ENCODE measurements around the gene PFKFB3. TPM values are rescaled to one million over a fixed set of nuclear protein-coding genes. Genes with fewer than 3 reads are reported as not detected.

Gene PFKFB3
- total RNA-seq, 6 donors from 2014 or later, result 48.2 to 236 (median 83.5) TPM

DNA sequence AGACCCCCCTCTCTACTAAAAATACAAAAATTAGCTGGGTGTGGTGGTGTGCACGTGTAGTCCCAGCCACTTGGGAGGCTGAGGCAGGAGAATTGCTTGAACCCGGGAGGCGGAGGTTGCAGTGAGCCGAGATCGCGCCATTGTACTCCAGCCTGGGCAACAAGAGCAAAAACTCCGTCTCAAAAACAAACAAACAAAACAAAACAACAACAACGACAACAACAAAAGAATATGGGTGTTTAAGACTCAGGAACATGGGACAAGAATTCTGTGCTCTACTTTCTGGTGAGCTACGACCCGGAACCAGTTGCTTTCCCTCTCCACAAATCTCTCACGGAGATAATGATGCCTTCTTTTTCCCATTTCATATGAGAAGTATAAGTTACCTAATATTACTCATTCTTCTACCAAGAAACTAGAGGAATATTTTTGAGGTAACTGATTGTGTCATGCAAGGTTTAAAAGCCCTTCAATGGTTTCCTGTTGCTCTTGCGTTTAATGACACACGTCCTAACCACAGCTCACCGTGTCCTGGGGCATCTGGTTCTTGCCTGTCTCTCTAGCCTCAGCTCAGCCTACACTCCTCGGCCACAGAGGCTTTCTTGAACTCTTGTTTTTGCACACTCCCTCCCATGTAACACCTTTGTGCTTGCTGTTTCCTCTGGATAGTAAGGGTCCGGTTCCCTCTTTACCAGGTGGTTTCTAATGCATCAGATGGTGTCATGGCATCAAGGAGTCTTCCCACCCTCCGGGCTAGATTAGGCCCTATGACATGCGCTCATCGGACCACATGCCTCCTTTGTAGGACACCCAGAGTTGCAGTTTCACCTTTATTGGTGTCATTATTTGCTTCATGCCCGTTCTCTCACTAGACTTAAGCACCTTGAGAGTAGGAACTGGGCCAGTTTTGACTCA is 67.5 kb downstream of the PFKFB3 start:
- Histone ChIP-seq H3K9me3 (no peaks in the 10 kb centered on the region), H3K27me3 (no peaks in the 10 kb centered on the region), H3K27ac (peak overlapping the region; percentile 77 to 90 (median 82)), H3K36me3 (no peaks in the 10 kb centered on the region), H3K4me3 (no peak overlapping the region), H3K4me1 (peaks cover 14 to 66% (median 36%) of the 10 kb centered on the region in 4 donors)
- DNase-seq (peak in 1 of 2 donors; percentile 85), ATAC-seq (ENCODE audit: low FRiP score in 2 of 2) (peak in 1 of 2 donors; percentile 51)
- 81% methylated on average over 20 of the region's 20 CpGs for WGBS, 2 donors
- TF ChIP-seq EP300 (IDR thresholded peaks at IDR 0.05) (peak in 2 of 4 donors; percentile 82 to 89), POLR2AphosphoS5 (IDR thresholded peaks at IDR 0.05) (peak; percentile 23 to 68), POLR2A (IDR thresholded peaks at IDR 0.05) (peak in 1 of 4 donors; percentile 29)
- TF ChIP-seq, protein P1, sequence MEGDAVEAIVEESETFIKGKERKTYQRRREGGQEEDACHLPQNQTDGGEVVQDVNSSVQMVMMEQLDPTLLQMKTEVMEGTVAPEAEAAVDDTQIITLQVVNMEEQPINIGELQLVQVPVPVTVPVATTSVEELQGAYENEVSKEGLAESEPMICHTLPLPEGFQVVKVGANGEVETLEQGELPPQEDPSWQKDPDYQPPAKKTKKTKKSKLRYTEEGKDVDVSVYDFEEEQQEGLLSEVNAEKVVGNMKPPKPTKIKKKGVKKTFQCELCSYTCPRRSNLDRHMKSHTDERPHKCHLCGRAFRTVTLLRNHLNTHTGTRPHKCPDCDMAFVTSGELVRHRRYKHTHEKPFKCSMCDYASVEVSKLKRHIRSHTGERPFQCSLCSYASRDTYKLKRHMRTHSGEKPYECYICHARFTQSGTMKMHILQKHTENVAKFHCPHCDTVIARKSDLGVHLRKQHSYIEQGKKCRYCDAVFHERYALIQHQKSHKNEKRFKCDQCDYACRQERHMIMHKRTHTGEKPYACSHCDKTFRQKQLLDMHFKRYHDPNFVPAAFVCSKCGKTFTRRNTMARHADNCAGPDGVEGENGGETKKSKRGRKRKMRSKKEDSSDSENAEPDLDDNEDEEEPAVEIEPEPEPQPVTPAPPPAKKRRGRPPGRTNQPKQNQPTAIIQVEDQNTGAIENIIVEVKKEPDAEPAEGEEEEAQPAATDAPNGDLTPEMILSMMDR (IDR thresholded peaks at IDR 0.05), result no peak

DNA sequence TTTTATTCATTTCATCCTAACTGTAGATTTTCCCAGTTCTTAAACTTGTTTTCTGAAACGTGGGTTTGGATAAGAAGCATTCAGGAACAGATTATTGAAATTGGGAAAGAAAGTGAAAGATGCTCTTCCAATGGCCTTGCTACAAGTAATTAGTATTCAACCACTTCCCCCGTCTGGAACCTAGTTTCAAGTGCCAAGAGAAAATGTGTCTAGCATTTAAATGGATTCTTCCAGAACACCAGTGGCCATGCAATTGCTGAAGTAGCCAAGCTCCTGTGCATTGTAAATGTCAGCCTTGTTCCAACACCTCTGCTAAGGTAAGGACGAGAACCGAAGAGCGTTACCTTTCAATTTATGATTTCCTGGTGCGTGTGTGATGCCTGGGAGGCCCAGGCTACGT is 68.2 kb downstream of the PFKFB3 start:
- ATAC-seq (ENCODE audit: low FRiP score in 2 of 2) (no peak), DNase-seq (no peak)
- Histone ChIP-seq H3K4me3 (no peak overlapping the region), H3K4me1 (peaks cover 21 to 73% (median 42%) of the 10 kb centered on the region in 4 donors), H3K36me3 (no peaks in the 10 kb centered on the region), H3K27me3 (no peaks in the 10 kb centered on the region), H3K27ac (peak overlapping the region; percentile 77 to 90 (median 82)), H3K9me3 (no peaks in the 10 kb centered on the region)
- 65 to 75% methylated on average over 7 of the region's 7 CpGs for WGBS, 2 donors
- TF ChIP-seq, protein P1 (IDR thresholded peaks at IDR 0.05), result no peak
- no peak for TF ChIP-seq EP300 (IDR thresholded peaks at IDR 0.05)
- TF ChIP-seq POLR2A (IDR thresholded peaks at IDR 0.05), result no peak
- no peak for TF ChIP-seq POLR2AphosphoS5 (IDR thresholded peaks at IDR 0.05)

DNA sequence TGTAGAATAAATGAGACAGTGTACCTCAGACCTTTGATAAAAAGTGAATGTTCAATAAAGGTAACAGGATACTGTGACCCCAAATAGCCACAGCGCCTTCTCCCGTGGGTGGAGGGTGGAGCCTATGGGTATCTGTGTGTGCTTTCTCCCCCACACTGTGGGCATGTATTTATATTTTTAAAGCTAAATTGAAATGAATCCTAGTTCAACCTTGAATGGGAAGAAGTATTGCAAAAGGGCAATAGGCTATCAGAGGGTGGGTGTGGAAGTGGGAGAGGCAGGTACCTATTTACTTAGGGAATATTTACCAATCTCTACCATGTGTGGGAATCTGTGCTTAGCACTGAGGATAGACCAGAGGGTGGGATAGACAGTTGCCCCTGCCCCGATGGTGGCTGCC is 68.9 kb downstream of the PFKFB3 start:
- Histone ChIP-seq H3K27ac (peak overlapping the region; percentile 77 to 90 (median 82)), H3K4me3 (no peak overlapping the region), H3K36me3 (no peaks in the 10 kb centered on the region), H3K4me1 (peaks cover 23 to 78% (median 45%) of the 10 kb centered on the region in 4 donors), H3K9me3 (no peaks in the 10 kb centered on the region), H3K27me3 (no peaks in the 10 kb centered on the region)
- ATAC-seq (ENCODE audit: low FRiP score in 2 of 2), result no peak
- WGBS, 2 donors, result 65 to 67% methylated on average over 3 of the region's 3 CpGs
- TF ChIP-seq EP300 (IDR thresholded peaks at IDR 0.05), result peak in 1 of 4 donors; percentile 51
- TF ChIP-seq POLR2A (IDR thresholded peaks at IDR 0.05), result no peak
- DNase-seq, result no peak

DNA sequence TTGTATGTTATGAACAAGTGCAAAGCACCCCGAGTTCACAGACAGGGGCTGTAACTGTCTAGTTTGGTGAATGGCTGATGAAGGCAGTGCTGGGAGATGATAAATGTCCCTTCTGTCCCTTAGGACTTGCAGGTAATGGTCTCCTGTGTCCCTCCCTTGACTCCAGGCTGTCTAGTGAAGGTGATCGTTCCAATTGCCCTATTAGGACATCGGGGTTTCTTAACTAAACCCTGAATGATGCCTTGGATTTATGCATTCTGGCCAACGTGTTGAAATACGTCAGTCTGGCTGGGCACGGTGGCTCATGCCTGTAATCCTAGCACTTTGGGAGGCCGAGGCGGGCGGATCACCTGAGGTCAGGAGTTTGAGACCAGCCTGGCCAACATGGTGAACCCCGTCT is 69.4 kb downstream of the PFKFB3 start:
- H3K4me1 ChIP-seq, result peaks cover 23 to 75% (median 45%) of the 10 kb centered on the region in 4 donors
- peak overlapping the region; percentile 77 to 90 (median 82) for H3K27ac ChIP-seq
- H3K36me3 ChIP-seq, result no peaks in the 10 kb centered on the region
- WGBS, 2 donors, result 87 to 94% methylated on average over 10 of the region's 10 CpGs
- DNase-seq, result no peak
- no peaks in the 10 kb centered on the region for H3K9me3 ChIP-seq
- ATAC-seq (ENCODE audit: low FRiP score in 2 of 2), result no peak
- TF ChIP-seq, protein P1 (IDR thresholded peaks at IDR 0.05), result no peak
- no peak for TF ChIP-seq POLR2AphosphoS5 (IDR thresholded peaks at IDR 0.05)
- no peak for TF ChIP-seq EP300 (IDR thresholded peaks at IDR 0.05)
- no peak for TF ChIP-seq POLR2A (IDR thresholded peaks at IDR 0.05)
- no peaks in the 10 kb centered on the region for H3K27me3 ChIP-seq
- no peak overlapping the region for H3K4me3 ChIP-seq

DNA sequence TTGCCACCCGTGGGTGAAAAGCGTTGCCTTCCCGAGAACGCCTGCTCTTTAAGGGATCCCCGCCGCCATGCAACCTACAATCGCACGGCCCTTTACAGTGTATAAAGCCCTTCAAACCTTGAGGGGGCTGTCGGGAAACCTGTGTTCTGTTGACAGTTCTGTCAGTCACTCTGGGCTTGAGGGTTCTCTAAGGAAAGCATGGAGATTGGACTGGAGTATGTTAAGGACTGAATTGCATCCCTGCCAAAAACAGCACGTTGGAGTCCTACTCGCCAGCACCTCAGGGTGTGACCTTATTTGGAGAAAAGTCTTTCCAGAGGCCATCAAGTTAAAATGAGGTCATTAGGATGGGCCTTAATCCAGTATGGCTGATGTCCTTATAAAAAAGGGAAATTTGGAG is 70.6 kb downstream of the PFKFB3 start:
- DNase-seq, result peak in 1 of 2 donors; percentile 79
- WGBS, 2 donors, result 76% methylated on average over 11 of the region's 11 CpGs
- Histone ChIP-seq H3K4me1 (peaks cover 23 to 64% (median 44%) of the 10 kb centered on the region in 4 donors), H3K27ac (peak overlapping the region; percentile 80 to 90 (median 83)), H3K27me3 (no peaks in the 10 kb centered on the region), H3K9me3 (no peaks in the 10 kb centered on the region), H3K4me3 (no peak overlapping the region), H3K36me3 (no peaks in the 10 kb centered on the region)
- peak in 3 of 4 donors; percentile 62 to 95 (median 91) for TF ChIP-seq EP300 (IDR thresholded peaks at IDR 0.05)
- TF ChIP-seq POLR2AphosphoS5 (IDR thresholded peaks at IDR 0.05), result peak; percentile 64 to 69
- TF ChIP-seq POLR2A (IDR thresholded peaks at IDR 0.05), result peak in 1 of 4 donors; percentile 24
- TF ChIP-seq, protein P1 (IDR thresholded peaks at IDR 0.05), result peak in 1 of 6 experiments; percentile 6
- ATAC-seq (ENCODE audit: low FRiP score in 2 of 2), result peak; percentile 39 to 69
